SU-DHL-6 (cell line): ENCODE results near the gene VAV3.

Source experiments
- H2AFZ ChIP-seq: fragments of 200-600 bp; sonication (generic); 2 replicates; pipeline ENCODE4 v1.6.1; 2014; ENCODE audit warnings: low read depth, mild to moderate bottlenecking, moderate library complexity, mixed read lengths, antibody characterized with exemption, low read length; ENCODE audit not compliant: severe bottlenecking
- H3F3A ChIP-seq: fragments of 200-600 bp; shearing (Covaris generic); 2 replicates; pipeline ENCODE4 v1.6.0; 2016; ENCODE audit warnings: antibody characterized with exemption, mild to moderate bottlenecking; ENCODE audit not compliant: insufficient read depth
- H3K27ac ChIP-seq: fragments of 200-600 bp; sonication (generic); 2 replicates; pipeline ENCODE4 v1.5.1; 2016; ENCODE audit warnings: low read depth, mild to moderate bottlenecking, low read length, moderate library complexity, mixed read lengths
- H3K27me3 ChIP-seq: fragments of 200-600 bp; sonication (generic), shearing (Covaris generic); 2 replicates; pipeline ENCODE4 v1.6.0; 2014; ENCODE audit warnings: mild to moderate bottlenecking, low read length
- H3K36me3 ChIP-seq: fragments of 200-600 bp; sonication (generic); 2 replicates; pipeline ENCODE4 v1.6.1; 2014; ENCODE audit warnings: mild to moderate bottlenecking, low read length, mixed read lengths
- H3K4me2 ChIP-seq: fragments of 300-600, 200-600 bp; shearing (Covaris generic), sonication (generic); 2 replicates; pipeline ENCODE4 v1.6.0; 2014; ENCODE audit warnings: low read length, low read depth, mild to moderate bottlenecking; ENCODE audit not compliant: poor library complexity, severe bottlenecking
- H3K4me3 ChIP-seq: fragments of 200-600 bp; sonication (generic); 2 replicates; pipeline ENCODE4 v1.5.1; 2014; ENCODE audit warnings: antibody characterized with exemption, low read length, mild to moderate bottlenecking, mixed read lengths; ENCODE audit not compliant: insufficient read depth, poor library complexity, severe bottlenecking
- H3K79me2 ChIP-seq: fragments of 200-600 bp; sonication (generic); 2 replicates; pipeline ENCODE4 v1.6.1; 2014; ENCODE audit warnings: mild to moderate bottlenecking, low read length, moderate library complexity; ENCODE audit not compliant: insufficient read depth
- H3K9ac ChIP-seq: fragments of 200-600 bp; sonication (generic); 2 replicates; pipeline ENCODE4 v1.7.0; 2014; ENCODE audit warnings: mild to moderate bottlenecking, low read length
- H3K9me2 ChIP-seq: fragments of 200-600 bp; sonication (generic); replicated peaks from 2 replicates; pipeline ENCODE4 v1.6.1; 2014; ENCODE audit warnings: low read length; ENCODE audit not compliant: insufficient read depth
- H3K9me3 ChIP-seq: fragments of 200-600 bp; sonication (generic); 2 replicates; pipeline ENCODE4 v1.6.1; 2014; ENCODE audit warnings: low read length, mixed read lengths; ENCODE audit not compliant: insufficient read depth
- H4K20me1 ChIP-seq: fragments of 200-600 bp; sonication (generic); 2 replicates; pipeline ENCODE4 v1.6.1; 2014; ENCODE audit warnings: low read depth, mild to moderate bottlenecking, antibody characterized with exemption, low read length, moderate library complexity, mixed read lengths
- CTCF ChIP-seq: fragments of 200-600 bp; sonication (generic); IDR thresholded peaks from one replicate; pipeline ENCODE4 v1.5.1; 2017; ENCODE audit warnings: antibody characterized with exemption, mild to moderate bottlenecking, low read length, moderate library complexity; ENCODE audit not compliant: insufficient read depth, poor library complexity, severe bottlenecking
- EZH2phosphoT487 ChIP-seq: fragments of 200-600 bp; sonication (generic), shearing (Covaris generic); conservative IDR thresholded peaks from 2 replicates; pipeline ENCODE4 v1.6.1; 2018; ENCODE audit warnings: mild to moderate bottlenecking, antibody characterized with exemption, low read length, moderate library complexity, mixed read lengths

VAV3 gene, protein sequence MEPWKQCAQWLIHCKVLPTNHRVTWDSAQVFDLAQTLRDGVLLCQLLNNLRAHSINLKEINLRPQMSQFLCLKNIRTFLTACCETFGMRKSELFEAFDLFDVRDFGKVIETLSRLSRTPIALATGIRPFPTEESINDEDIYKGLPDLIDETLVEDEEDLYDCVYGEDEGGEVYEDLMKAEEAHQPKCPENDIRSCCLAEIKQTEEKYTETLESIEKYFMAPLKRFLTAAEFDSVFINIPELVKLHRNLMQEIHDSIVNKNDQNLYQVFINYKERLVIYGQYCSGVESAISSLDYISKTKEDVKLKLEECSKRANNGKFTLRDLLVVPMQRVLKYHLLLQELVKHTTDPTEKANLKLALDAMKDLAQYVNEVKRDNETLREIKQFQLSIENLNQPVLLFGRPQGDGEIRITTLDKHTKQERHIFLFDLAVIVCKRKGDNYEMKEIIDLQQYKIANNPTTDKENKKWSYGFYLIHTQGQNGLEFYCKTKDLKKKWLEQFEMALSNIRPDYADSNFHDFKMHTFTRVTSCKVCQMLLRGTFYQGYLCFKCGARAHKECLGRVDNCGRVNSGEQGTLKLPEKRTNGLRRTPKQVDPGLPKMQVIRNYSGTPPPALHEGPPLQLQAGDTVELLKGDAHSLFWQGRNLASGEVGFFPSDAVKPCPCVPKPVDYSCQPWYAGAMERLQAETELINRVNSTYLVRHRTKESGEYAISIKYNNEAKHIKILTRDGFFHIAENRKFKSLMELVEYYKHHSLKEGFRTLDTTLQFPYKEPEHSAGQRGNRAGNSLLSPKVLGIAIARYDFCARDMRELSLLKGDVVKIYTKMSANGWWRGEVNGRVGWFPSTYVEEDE

GRCh38 chr1:107965110-107965991 lies at the start of gene VAV3:
TSS of gene VAV3 (minus strand) at chr1:107965180. CDS start at chr1:107964869, 311 bp downstream.
- TF ChIP-seq CTCF (no peak), EZH2phosphoT487 (no peak)
- Histone ChIP-seq H2AFZ (peak within 1 kb of the TSS; percentile 88), H3K27ac (no peak within 1 kb of the TSS; the same call in 1 of the 2 replicates)

GRCh38 chr1:108012553-108012952 lies 47.6 kb upstream of the VAV3 start:
- Histone ChIP-seq H3F3A (no peaks in the 10 kb centered on the region), H3K9me3 (no peaks in the 10 kb centered on the region), H3K27me3 (no peaks in the 10 kb centered on the region), H3K4me2 (no peak overlapping the region), H3K36me3 (no peaks in the 10 kb centered on the region), H2AFZ (no peak overlapping the region), H3K9ac (no peak overlapping the region), H3K4me3 (no peak overlapping the region), H4K20me1 (no peaks in the 10 kb centered on the region), H3K27ac (no peak overlapping the region), H3K79me2 (no peaks in the 10 kb centered on the region), H3K9me2 (no peaks in the 10 kb centered on the region)
- no peak for TF ChIP-seq EZH2phosphoT487
- no peak for TF ChIP-seq CTCF

More at GRCh38 chr1:107965110-107965991, at the start of gene VAV3:
- Histone ChIP-seq H3K9me2 (no peaks in the 10 kb centered on the region), H3K27me3 (no peaks in the 10 kb centered on the region), H3K79me2 (no peaks in the 10 kb centered on the region), H3K4me3 (peak within 1 kb of the TSS; percentile 90), H3K9me3 (no peaks in the 10 kb centered on the region), H3F3A (peaks cover 11% of the 10 kb centered on the region; the same call in 1 of the 2 replicates), H3K9ac (peak within 1 kb of the TSS; percentile 60), H3K36me3 (no peaks in the 10 kb centered on the region), H3K4me2 (peak within 1 kb of the TSS; percentile 88), H4K20me1 (no peaks in the 10 kb centered on the region; the same call in 1 of the 2 replicates)

DNA sequence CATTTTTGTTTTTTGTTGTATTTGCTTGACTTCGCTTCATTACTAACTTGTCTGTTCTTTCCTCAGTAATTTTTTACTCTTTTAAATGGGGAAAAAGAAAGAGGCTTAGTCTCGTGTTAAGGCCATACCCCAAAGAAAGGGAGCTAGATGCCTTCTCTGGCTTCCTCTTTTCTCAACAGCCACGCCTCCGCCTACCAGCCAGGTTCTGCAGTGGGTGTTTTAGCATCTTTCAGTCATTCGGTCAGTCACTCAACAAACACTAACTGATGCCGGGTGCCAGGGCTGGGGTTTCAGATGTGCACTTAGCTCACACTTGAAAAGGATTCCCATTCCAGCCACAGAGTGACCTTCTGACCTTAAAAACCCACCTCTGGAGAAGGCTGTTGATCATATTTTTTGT lies 46.3 kb upstream of the VAV3 start:
- no peaks in the 10 kb centered on the region for H3K9me3 ChIP-seq
- no peaks in the 10 kb centered on the region for H3F3A ChIP-seq
- no peak overlapping the region for H3K27ac ChIP-seq
- no peaks in the 10 kb centered on the region for H3K9me2 ChIP-seq
- no peak overlapping the region for H3K4me2 ChIP-seq
- TF ChIP-seq EZH2phosphoT487 (no peak), CTCF (no peak)
- H2AFZ ChIP-seq: no peak overlapping the region
- no peak overlapping the region for H3K4me3 ChIP-seq
- no peak overlapping the region for H3K9ac ChIP-seq
- no peaks in the 10 kb centered on the region for H3K79me2 ChIP-seq
- H4K20me1 ChIP-seq: no peaks in the 10 kb centered on the region
- no peaks in the 10 kb centered on the region for H3K36me3 ChIP-seq
- no peaks in the 10 kb centered on the region for H3K27me3 ChIP-seq
